Measurements from ENCODE around the gene MTNR1A. TPM values are rescaled to one million over a fixed set of nuclear protein-coding genes. Genes with fewer than 3 reads are reported as not detected.

MTNR1A gene
- 1 to 10 TPM in 1 of 2 donors, not detected in 1; 1.3 TPM for total RNA-seq

DNA sequence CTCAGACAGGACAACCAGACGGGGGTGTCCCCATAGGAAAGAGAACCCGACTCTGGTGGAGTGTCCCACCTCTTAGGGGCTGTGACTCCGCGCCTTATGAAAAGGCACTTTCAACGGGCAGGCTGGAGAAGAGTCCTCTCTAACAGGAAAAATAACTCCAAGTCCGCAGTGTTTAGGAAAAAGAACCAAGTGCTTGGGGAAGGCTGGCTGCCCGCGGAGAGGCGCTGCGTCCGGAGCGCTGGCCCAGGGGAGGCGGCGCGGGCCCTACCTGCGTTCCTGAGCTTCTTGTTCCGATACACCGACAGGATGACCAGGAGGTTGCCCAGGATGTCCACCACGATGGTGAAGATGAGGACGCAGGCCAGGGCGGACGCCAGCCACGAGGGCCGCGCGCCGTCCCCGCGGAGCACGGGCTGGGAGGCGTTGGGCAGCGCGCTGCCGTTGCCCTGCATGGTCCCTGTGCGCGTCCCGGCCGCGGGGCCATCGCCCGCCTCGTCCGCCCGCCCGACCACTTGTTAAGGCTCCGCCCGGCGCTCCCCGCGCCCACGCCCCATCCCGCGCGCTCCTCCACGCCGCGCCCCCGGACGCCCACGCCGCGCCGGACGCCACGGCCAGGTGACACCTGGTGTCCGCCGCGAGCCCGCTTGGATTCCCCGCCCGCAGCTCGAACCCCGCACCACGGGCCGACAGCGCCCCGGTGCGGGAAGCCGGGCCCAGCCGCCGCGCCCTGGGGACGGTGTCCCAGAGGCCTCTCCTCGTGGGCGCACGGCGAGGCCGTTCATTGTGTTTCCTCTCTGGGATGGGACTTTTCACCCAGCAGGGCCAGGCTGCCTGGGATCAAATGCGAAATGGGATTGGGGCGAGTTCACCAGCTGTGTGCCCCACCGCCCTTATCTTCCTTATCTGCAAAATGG is at the start of gene MTNR1A:
TSS of gene MTNR1A (minus strand) at position 654 of the 914 bp plus-strand sequence. CDS start at position 452, 202 bp downstream.
- intact Hi-C loops (cut with DNase I) = no loop called here
- Histone ChIP-seq H3K9me3 (no peaks in the 10 kb centered on the region), H3K4me3 (peak within 1 kb of the TSS in 1 of 2 donors; percentile 25), H3K27me3 (replicated peaks; ENCODE audit: insufficient read depth) (no peaks in the 10 kb centered on the region), H3K36me3 (no peaks in the 10 kb centered on the region), H3K4me1 (replicated peaks) (no peaks in the 10 kb centered on the region), H3K27ac (no peak within 1 kb of the TSS)
- no peak for TF ChIP-seq POLR2A (IDR thresholded peaks at IDR 0.05)
- no peak for TF ChIP-seq POLR2AphosphoS5 (IDR thresholded peaks at IDR 0.05)
- TF ChIP-seq, protein P1, sequence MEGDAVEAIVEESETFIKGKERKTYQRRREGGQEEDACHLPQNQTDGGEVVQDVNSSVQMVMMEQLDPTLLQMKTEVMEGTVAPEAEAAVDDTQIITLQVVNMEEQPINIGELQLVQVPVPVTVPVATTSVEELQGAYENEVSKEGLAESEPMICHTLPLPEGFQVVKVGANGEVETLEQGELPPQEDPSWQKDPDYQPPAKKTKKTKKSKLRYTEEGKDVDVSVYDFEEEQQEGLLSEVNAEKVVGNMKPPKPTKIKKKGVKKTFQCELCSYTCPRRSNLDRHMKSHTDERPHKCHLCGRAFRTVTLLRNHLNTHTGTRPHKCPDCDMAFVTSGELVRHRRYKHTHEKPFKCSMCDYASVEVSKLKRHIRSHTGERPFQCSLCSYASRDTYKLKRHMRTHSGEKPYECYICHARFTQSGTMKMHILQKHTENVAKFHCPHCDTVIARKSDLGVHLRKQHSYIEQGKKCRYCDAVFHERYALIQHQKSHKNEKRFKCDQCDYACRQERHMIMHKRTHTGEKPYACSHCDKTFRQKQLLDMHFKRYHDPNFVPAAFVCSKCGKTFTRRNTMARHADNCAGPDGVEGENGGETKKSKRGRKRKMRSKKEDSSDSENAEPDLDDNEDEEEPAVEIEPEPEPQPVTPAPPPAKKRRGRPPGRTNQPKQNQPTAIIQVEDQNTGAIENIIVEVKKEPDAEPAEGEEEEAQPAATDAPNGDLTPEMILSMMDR (IDR thresholded peaks at IDR 0.05) = no peak
- WGBS = 4% methylated on average over 79 of the region's 91 CpGs
- DNase-seq (ENCODE audit: low spot score) = no peak

DNA sequence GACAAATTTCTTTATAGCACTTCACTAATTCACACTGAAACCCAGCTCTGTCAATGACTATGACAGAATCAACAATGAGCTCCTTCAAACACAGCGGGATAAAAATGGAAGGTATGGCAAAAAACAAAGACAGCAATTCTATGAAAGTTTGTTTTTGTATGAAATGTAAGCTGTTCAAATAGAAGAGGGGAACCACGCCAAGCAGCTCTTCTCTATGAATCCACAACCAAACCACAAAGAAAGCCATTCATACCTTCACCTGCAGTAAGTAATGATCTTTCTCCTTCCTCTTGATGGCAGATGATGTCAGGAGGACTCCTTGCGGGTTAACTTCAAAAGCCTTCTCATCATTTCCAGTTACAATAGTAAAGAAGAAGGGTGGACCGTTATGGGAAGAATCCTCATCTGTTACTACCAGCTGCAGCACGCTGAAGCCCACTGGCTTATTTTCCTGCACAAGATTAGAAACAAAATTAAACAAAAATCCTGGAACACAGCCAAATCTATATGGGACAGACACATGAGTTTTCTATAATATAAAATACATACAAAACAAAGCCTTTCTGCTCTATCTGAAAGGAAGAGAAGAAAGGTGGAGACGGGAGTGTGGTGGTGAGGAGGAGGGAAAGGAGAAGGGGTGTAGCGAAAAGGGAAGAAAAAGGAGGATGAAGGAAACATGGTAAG is 48.9 kb upstream of the MTNR1A start:
- Histone ChIP-seq H3K36me3 (peaks cover 0 to 20% of the 10 kb centered on the region in 2 donors), H3K27ac (no peak overlapping the region), H3K4me3 (no peak overlapping the region), H3K27me3 (replicated peaks; ENCODE audit: insufficient read depth) (no peaks in the 10 kb centered on the region), H3K4me1 (replicated peaks) (no peaks in the 10 kb centered on the region), H3K9me3 (no peaks in the 10 kb centered on the region)
- TF ChIP-seq, protein P1 (IDR thresholded peaks at IDR 0.05) = no peak
- no peak for TF ChIP-seq POLR2AphosphoS5 (IDR thresholded peaks at IDR 0.05)
- intact Hi-C loops (cut with DNase I) = no loop called here
- WGBS = 46% methylated on average over 7 of the region's 7 CpGs
- DNase-seq (ENCODE audit: low spot score) = no peak

GRCh38 chr4:186602978-186603377 is 47.6 kb upstream of the MTNR1A start:
- no peaks in the 10 kb centered on the region for H3K27me3 ChIP-seq (replicated peaks; ENCODE audit: insufficient read depth)
- 96% methylated on average over 9 of the region's 9 CpGs for WGBS
- TF ChIP-seq POLR2AphosphoS5 (IDR thresholded peaks at IDR 0.05) (no peak), POLR2A (IDR thresholded peaks at IDR 0.05) (no peak)
- TF ChIP-seq, protein P1 (IDR thresholded peaks at IDR 0.05) = no peak
- H3K9me3 ChIP-seq = no peaks in the 10 kb centered on the region
- intact Hi-C loops (cut with DNase I) = no loop called here
- H3K4me1 ChIP-seq (replicated peaks) = no peaks in the 10 kb centered on the region
- DNase-seq (ENCODE audit: low spot score) = no peak
- peaks cover 0 to 10% of the 10 kb centered on the region in 2 donors for H3K36me3 ChIP-seq
- no peak overlapping the region for H3K4me3 ChIP-seq
- H3K27ac ChIP-seq = no peak overlapping the region

DNA sequence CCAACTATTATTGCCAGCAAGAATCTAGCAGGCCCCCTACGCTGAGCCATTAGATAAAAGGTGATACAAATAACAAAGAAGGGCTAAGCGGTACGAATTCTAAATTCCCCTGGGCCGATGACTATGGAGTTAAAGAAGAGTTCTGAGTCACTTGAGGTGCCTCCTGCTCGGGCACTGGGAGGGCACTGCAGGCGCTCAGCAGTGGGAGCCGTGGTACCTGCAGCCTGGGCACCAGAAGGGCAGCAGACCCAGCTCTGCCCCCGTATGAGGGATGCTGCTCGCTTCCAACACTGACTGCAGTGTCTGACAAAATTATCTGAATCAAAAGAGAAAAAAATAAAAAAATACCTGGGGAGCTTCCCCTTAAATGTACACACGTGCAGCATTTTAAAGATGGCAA is 44.1 kb upstream of the MTNR1A start:
- Histone ChIP-seq H3K4me1 (replicated peaks) (no peaks in the 10 kb centered on the region), H3K36me3 (peaks cover 0 to 10% of the 10 kb centered on the region in 2 donors), H3K9me3 (no peaks in the 10 kb centered on the region), H3K4me3 (no peak overlapping the region), H3K27me3 (replicated peaks; ENCODE audit: insufficient read depth) (no peaks in the 10 kb centered on the region), H3K27ac (no peak overlapping the region)
- WGBS = 91% methylated on average over 10 of the region's 10 CpGs
- intact Hi-C loops (cut with DNase I) = no loop called here
- TF ChIP-seq POLR2A (IDR thresholded peaks at IDR 0.05) (no peak), POLR2AphosphoS5 (IDR thresholded peaks at IDR 0.05) (no peak)
- TF ChIP-seq, protein P1 (IDR thresholded peaks at IDR 0.05) = no peak
- no peak for DNase-seq (ENCODE audit: low spot score)

Data from prostate gland (tissue), 2 donors.